ENCODE data around the gene ROGDI. TPM values are rescaled to one million over a fixed set of nuclear protein-coding genes. Genes with fewer than 3 reads are reported as not detected.

ROGDI gene, protein sequence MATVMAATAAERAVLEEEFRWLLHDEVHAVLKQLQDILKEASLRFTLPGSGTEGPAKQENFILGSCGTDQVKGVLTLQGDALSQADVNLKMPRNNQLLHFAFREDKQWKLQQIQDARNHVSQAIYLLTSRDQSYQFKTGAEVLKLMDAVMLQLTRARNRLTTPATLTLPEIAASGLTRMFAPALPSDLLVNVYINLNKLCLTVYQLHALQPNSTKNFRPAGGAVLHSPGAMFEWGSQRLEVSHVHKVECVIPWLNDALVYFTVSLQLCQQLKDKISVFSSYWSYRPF
- 21.3 TPM for total RNA-seq

DNA sequence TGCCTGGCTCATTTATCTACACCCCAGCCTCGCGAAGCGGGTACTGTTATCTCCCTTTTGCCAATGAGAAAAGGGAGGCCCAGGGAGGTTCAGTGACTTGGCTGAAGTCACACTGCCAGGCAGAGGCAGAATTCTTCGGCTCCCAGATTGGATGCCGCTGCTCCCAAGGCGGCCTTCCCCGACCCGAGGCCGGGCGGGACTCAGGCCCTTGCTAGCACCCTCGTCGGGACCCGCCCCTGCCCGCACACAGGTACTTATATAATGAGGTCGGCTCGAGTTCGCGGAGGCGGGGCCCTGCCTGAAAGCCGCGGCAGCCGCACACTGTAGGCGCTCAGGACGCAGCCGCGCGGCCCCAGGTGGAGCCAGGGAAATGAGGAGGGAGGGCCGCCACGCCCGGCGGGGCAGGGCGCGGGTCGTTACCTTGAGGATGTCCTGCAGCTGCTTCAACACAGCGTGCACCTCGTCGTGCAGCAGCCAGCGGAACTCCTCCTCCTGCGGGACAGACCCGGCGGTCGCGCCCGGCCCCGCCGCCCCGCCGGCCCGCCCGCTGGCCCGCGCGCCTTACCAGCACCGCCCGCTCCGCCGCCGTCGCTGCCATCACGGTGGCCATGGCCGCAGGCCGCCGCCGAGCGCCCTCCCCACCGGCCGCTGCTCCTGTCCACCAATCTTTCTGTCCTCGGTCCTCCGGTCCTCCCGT, at the start of gene ROGDI:
Gene ROGDI (minus strand): TSS at position 672 of the 697 bp plus-strand sequence. CDS start 62 bp downstream, at position 610.
- ATAC-seq, result peak; percentile 83

GRCh38 chr16:4850211-4850610, 47.8 kb upstream of the ROGDI start:
- ATAC-seq, result no peak

DNA sequence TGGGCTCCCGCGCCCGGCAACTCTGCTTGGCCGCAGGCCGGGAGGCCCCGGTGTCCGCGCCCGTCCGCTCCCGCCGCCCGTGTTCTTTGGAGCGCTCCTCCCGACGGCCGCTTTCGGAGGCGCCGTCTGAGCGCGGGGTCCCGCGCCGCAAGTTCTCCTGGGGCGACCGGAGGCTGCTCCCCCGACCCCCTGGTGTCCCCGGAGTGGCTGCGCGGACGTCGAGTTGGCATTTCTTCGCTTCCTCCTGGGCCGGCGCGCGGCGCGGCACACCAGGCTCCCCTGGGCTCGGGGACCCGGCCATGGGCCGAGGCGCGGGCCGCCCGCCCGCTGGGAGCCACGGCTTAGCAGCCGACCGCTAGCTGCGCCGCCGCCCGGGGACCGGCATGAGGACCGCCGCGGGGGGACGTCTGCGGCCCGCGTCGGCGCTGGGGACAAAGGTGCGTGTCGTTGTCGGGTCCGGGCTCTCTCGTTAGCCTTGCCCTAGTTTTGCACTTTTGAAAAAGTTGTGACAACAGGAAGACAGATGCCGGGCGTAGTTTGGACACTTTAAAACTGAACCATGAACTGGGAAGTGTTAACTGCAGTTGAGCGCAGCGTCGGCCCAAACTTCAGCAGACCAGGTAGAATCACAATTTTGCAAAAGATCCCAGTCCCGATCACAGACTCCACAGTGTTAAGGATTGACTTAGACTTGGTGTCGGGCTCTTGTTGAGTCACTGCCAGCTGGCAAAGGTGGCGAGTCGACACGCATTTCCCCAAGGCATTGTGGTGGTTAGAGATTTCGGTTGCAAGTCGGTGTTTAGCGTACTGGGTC, 45.5 kb upstream of the ROGDI start:
- ATAC-seq, result peak; percentile 10

- ATAC-seq, result peak; percentile 95
Measured at GRCh38 chr16:4846901-4847773, 44.7 kb upstream of the ROGDI start, which contains the start of the genes GLYR1 and UBN1. Gene GLYR1 (minus strand): TSS chr16:4847288. CDS start chr16:4847265, 23 bp downstream. Gene UBN1 (plus strand): TSS chr16:4847481. CDS start chr16:4852918, 5,437 bp downstream.

DNA sequence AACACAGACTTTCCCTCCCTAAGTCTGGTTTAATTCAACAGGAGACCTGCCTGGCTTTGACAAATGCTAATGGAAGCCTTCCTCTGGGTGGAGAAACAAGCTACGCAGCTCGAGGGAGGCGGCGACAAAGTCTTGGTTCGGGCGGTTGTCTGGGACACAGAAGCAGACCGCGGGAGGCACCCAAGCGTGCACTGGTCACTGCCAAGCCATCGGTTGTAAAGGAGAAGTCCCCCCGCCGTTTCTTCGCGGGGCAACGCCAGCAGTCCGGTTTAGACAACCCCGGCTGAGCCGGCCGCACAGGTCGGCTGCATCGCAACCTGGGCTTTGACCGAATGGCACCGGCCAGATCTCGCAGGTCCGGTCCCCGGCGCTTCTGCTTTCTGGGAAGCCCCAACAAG, 44.1 kb upstream of the ROGDI start:
- ATAC-seq, result peak; percentile 63

DNA sequence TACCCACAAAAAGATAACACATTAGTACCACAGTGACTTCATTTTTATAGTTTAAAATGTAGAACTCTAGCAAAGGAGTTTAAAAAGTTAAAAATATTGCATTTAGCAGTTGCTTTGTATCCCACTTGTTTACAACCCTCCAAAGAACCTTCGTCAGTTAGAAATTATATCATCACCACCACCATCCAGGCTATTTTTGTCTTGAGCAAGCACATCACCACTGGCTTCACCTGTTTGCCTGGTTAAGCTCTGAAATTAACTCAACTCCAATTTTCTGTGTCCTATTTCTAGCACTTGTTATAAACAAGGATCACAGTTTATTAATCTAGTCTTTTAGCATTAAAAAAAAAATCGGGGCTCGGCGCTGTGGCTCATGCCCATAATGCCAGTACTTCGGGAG, 38.6 kb upstream of the ROGDI start:
- no peak for ATAC-seq

DNA sequence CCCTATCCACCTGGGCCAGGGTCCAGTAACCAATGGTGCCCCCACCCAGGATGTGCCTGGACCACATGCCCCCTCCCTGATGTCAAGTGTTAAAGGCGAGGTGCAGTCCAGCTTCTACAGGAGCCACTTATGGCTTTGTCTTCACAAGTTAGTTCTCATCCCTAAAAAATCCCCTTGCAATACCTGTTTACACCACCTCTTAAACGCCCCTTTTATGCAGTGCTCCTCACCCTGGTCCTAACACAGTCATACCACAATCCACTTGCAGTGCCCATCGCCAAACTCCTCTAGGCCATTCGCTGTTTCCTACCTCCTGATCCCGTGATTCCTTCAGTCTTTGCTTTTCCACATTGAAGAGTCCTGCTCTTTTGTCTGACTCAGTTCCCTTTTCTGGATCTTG, 37.5 kb upstream of the ROGDI start:
- peak; percentile 43 for ATAC-seq

DNA sequence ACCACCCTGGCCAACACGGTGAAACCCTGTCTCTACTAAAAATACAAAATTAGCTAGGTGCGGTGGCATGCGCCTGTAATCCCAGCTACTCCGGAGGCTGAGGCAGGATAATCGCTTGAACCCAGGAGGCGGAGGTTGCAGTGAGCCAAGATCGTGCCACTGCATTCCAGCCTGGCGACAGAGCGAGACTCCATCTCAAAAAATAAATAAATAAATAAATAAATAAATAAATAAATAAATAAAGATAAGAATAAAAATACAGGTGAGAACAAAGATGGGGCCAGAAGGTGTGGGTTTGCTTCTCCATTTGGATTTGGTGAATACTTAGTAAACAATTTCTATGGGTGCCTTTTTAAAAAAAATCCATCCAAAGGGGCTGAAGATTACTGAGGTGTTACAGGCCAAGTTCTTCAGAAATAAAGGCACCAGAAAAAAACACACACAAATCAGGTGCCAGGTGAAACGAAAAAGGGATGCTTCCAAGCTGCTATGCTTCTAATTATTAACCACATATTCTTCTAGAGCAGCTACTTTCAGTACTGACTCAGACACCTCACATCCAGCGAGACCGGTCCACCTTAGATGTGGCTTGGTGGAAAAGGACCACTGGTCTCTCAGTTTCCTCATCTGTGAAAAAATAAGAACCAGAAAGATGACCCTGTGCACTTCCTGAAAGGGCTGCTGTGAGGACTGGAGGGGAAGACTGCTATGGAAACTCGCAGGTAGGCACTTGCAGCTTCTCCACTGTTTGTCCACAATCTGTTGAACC, 35.5 kb upstream of the ROGDI start:
- no peak for ATAC-seq

- ATAC-seq, result no peak
Measured at GRCh38 chr16:4836727-4837126, 34.3 kb upstream of the ROGDI start.

GRCh38 chr16:4833584-4833983, 31.2 kb upstream of the ROGDI start:
- no peak for ATAC-seq

GRCh38 chr16:4832698-4833343, 30.4 kb upstream of the ROGDI start:
- ATAC-seq, result no peak

DNA sequence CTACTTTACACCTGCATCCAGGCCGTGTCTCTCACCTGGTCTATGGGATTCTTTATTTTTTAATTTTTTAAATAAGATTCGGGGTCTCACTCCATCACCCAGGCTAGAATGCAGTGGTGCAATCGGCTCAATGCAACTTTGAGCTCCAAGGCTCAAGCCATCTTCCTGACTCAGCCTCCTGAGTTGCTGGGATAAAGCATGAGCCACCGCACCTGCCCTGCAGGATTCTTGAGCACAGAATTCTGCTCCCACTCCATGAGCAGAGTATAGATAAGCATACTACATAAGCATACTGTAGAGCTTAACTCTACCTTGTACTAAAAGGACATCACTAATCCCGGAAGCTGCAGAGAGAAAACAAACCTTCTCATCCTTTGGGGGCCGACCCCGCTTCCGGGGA, 29.2 kb upstream of the ROGDI start:
- no peak for ATAC-seq

GRCh38 chr16:4830408-4830807, 28.0 kb upstream of the ROGDI start:
- ATAC-seq, result no peak

- ATAC-seq, result no peak
Measured at GRCh38 chr16:4828567-4829321, 26.3 kb upstream of the ROGDI start.

GRCh38 chr16:4826980-4827379, 24.5 kb upstream of the ROGDI start:
- no peak for ATAC-seq

DNA sequence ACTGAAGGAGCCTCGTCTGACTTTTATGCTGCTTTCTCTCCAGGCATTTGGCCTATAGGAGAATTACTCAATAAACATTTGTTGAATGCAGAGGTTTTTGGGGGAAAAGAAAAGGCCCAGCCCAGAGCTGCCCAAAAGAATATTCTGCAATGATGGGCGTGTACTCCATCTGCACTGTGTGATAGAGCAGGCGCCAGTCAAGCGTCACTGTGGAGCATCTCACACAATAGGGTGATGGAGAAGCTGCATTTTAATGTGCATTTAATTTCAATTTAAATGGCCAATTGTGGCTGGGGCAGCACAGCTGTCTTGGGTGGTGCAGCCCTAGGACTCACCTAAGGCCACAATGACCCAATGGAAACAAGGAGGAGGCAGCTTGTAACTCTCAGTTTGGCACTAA, 24.1 kb upstream of the ROGDI start:
- ATAC-seq, result no peak

DNA sequence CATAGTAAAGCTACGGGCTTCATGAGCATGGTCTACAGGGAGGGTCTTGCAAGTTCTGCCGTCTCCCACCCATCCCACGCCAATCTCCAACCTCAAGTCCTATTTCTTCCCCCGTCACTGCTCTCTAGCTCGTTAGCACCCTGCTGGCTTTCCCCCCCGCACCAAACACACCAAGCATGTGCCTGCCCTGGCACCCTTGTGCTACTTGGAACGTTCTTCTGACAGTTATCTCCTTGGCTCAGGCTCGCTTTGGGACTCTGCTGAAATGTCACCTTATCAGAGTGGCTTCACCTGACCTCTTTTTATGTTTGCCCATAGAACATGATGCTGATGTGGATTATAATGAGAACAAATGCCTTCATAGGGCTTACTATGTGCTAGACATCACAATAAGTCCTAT, 22.8 kb upstream of the ROGDI start:
- peak; percentile 8 for ATAC-seq

GRCh38 chr16:4820652-4821051, 18.2 kb upstream of the ROGDI start:
- no peak for ATAC-seq

GRCh38 chr16:4814542-4815173, 12.2 kb upstream of the ROGDI start:
- ATAC-seq, result no peak

GRCh38 chr16:4814046-4814445, 11.6 kb upstream of the ROGDI start:
- no peak for ATAC-seq
